ENCODE results near the gene UQCRHL. TPM values are rescaled to one million over a fixed set of nuclear protein-coding genes. Genes with fewer than 3 reads are reported as not detected.

The UQCRHL gene
- total and polyA plus RNA-seq, 2 of the 8 experiments (the other 6 are each of a cell fraction or from before 2014, with no cell fraction given) = 3.7 to 3.9 TPM

- no peak overlapping the region for H3K56ac ChIP-seq (replicated peaks; ENCODE audit: insufficient read length, low read depth, low read length)
- ChIA-PET CTCF (ENCODE audit: partially characterized antibody) (interaction anchor here (0.7 to 1.7 kb wide), 6 partner anchors 11 to 33 kb away, joined by 3 to 7 read pairs (median 4); no protein-coding TSS in a partner anchor), POLR2A (ENCODE audit: partially characterized antibody) (interaction anchor here (0.6 to 6.0 kb wide), 19 partner anchors 10 to 106 kb away, joined by 3 to 87 read pairs (median 5); no protein-coding TSS in a partner anchor)
- H3K4me2 ChIP-seq (ENCODE audit: insufficient read depth in 1 of 2, low read depth in 2 of 2, low read length in 2 of 2) = peak overlapping the region; percentile 72 to 94
- H3K18ac ChIP-seq (ENCODE audit: extremely low read depth, low read length) = peak overlapping the region; percentile 1
- H3K36me3 ChIP-seq (ENCODE audit: control insufficient read depth in 2 of 4, insufficient read depth in 4 of 4, low read length in 3 of 4) = no peaks in the 10 kb centered on the region; a peak in 1 of 8 replicates
- no peak overlapping the region for H3K4ac ChIP-seq (replicated peaks; ENCODE audit: insufficient read length, low read depth, low read length)
- H3K9me3 ChIP-seq (ENCODE audit: insufficient read depth in 2 of 2, low read depth in 1 of 2, low read length in 1 of 2) = no peaks in the 10 kb centered on the region
- no peak overlapping the region for H2BK120ac ChIP-seq (replicated peaks; ENCODE audit: low read depth, low read length)
- H2BK15ac ChIP-seq (ENCODE audit: low read length) = no peak overlapping the region
- peak overlapping the region; percentile 73 to 91 (median 82) for H3K9ac ChIP-seq (replicated peaks in 1 of 4; ENCODE audit: extremely low read depth in 1 of 4, low read depth in 3 of 4, low read length in 3 of 4)
- H2AK5ac ChIP-seq (ENCODE audit: low read depth, low read length) = peak overlapping the region; percentile 8; the same call in 1 of the 2 replicates
- peak overlapping the region; percentile 60; the same call in 1 of the 2 replicates for H2BK12ac ChIP-seq (ENCODE audit: low read depth, low read length)
- peak overlapping the region; percentile 46 for H4K91ac ChIP-seq (replicated peaks; ENCODE audit: insufficient read length, low read length)
- H3K79me2 ChIP-seq (ENCODE audit: control insufficient read depth in 1 of 2, insufficient read depth in 2 of 2, low read length in 2 of 2) = peaks cover 0 to 67% of the 10 kb centered on the region in 2 experiments; a peak in 3 of 4 replicates
- H3K4me3 ChIP-seq (ENCODE audit: extremely low read depth in 1 of 4, insufficient read depth in 2 of 4, low read depth in 3 of 4, low read length in 4 of 4) = peak overlapping the region; percentile 47 to 76 (median 60)
- no peak overlapping the region for H3K23ac ChIP-seq (ENCODE audit: insufficient read length)
- H2BK5ac ChIP-seq (ENCODE audit: low read depth, low read length) = peak overlapping the region; percentile 55
- peak overlapping the region; percentile 39 for H2AFZ ChIP-seq (ENCODE audit: low read length)
- peaks cover 0 to 4% of the 10 kb centered on the region in 2 experiments for H4K20me1 ChIP-seq (replicated peaks in 1 of 2; ENCODE audit: control insufficient read depth in 1 of 2, insufficient read depth in 2 of 2, low read length in 2 of 2)
- DNase-seq (ENCODE audit: low read depth in 1 of 2, low spot score in 2 of 2) (peak in 1 of 2 experiments; percentile 64), FAIRE-seq (no peak)
- peaks cover 0 to 6% (median 2%) of the 10 kb centered on the region in 4 experiments; a peak in 2 of 7 replicates for H3K4me1 ChIP-seq (replicated peaks in 1 of 4; ENCODE audit: control insufficient read depth in 3 of 4, insufficient read depth in 4 of 4, low read length in 3 of 4)
- no peaks in the 10 kb centered on the region; a peak in 1 of 7 replicates for H3K27me3 ChIP-seq (replicated peaks in 1 of 4; ENCODE audit: control insufficient read depth in 3 of 4, extremely low read depth in 1 of 4, insufficient read depth in 3 of 4, low read length in 3 of 4)
- 4% methylated on average over 16 of the region's 16 CpGs; no CpG with 5 or more reads in 1 of the 2 experiments for WGBS, 2 experiments (ENCODE audit: extremely low coverage in 1 of 2, insufficient coverage in 1 of 2, insufficient read length in 1 of 2, insufficient replicate concordance in 2 of 2, low coverage in 1 of 2, low lambda C conversion rate in 2 of 2, missing lambda C conversion rate in 1 of 2)
- peak overlapping the region; percentile 52 for H4K5ac ChIP-seq (ENCODE audit: insufficient read length, low read depth, low read length)
- peaks cover 3% of the 10 kb centered on the region; the same call in 1 of the 2 replicates for H3K79me1 ChIP-seq (ENCODE audit: low read depth, low read length)
- peaks cover 8% of the 10 kb centered on the region for H3K23me2 ChIP-seq (ENCODE audit: low read depth, low read length)
- peak overlapping the region; percentile 98; the same call in 1 of the 2 replicates for H4K8ac ChIP-seq (ENCODE audit: extremely low read depth, insufficient read depth, low read length)
- H3K14ac ChIP-seq (ENCODE audit: insufficient read length) = no peak overlapping the region
- H3K27ac ChIP-seq (ENCODE audit: low read depth, low read length) = peak overlapping the region; percentile 87
- no peak overlapping the region for H2BK20ac ChIP-seq (ENCODE audit: low read length)
- TF ChIP-seq GABPA (IDR thresholded peaks at IDR 0.05; ENCODE audit: borderline replicate concordance, insufficient read depth, low read length) (no peak), PHF8 (conservative IDR thresholded peaks at IDR 0.05; ENCODE audit: low read depth, low read length) (peak; percentile 49), HDAC2 (IDR thresholded peaks at IDR 0.05; ENCODE audit: borderline replicate concordance in 1 of 2, low read depth in 2 of 2, low read length in 2 of 2) (0 out of 4 replicates have a peak, but pooled peaks of 1 of the 2 experiments have one; percentile 5), RXRA (IDR thresholded peaks at IDR 0.05; ENCODE audit: insufficient read depth, low read depth, low read length) (no peak), EP300 (IDR thresholded peaks at IDR 0.05; ENCODE audit: borderline replicate concordance in 1 of 2, low read depth in 2 of 2, low read length in 2 of 2) (no peak), HDAC6 (IDR thresholded peaks at IDR 0.05; ENCODE audit: low read depth, low read length) (no peak), EGR1 (IDR thresholded peaks at IDR 0.05; ENCODE audit: borderline replicate concordance, low read depth, low read length) (peak; percentile 54; the same call in 1 of the 2 replicates), SIX5 (IDR thresholded peaks at IDR 0.05; ENCODE audit: low read depth, low read length) (no peak), YY1 (IDR thresholded peaks at IDR 0.05; ENCODE audit: low read depth, low read length) (peak; percentile 95)
- TF ChIP-seq, protein P1, sequence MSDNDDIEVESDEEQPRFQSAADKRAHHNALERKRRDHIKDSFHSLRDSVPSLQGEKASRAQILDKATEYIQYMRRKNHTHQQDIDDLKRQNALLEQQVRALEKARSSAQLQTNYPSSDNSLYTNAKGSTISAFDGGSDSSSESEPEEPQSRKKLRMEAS (IDR thresholded peaks at IDR 0.05) = peak; percentile 88
Measured at GRCh38 chr1:15849775-15850324, 42.4 kb upstream of the UQCRHL start.

All from H1 (cell line).